Limb (tissue), 2 donors: ENCODE data around the gene TMEM81.

ENCODE experiments used
- DNase-seq, 2 donors: peaks; one replicate each; pipeline ENCODE4 v3.0.0-alpha.2; 2016; ENCODE audit errors: extremely low spot score in 2 of 2

TMEM81 gene

DNA sequence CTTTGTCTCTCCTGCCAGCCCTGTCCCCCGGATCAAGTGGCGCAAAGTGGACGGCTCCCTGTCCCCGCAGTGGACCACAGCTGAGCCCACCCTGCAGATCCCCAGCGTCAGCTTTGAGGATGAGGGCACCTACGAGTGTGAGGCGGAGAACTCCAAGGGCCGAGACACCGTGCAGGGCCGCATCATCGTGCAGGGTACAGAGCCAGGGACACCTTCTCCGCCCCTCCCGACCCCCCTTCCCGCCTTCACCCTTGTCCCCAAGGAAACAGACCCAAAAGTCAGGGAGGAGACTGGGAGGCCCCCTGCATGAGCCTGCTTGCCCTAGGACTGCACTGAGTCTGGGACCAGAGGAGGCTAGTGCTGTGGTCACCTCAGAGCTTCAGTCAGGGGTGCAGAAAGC, 23.0 kb downstream of the TMEM81 start:
- DNase-seq: no peak

DNA sequence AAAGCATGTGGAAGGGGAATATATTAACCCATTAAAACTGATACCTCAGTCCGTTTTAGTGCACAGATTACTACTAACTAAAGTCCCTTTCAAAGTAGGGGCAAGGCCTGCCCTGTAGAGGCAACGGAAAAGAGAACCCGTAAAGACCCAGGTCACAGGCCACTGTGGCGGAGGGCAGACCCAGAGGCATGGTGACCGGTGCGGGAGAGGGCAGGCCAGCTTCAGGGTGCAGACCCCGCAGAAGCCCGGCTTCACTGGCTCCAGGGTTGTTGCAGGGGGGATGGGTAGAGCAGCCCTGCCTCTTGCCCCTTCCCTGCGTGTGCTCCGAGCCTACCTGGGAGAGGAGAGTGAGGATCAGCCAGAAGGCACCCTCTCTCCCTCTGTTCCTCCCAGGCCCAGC, 23.5 kb downstream of the TMEM81 start:
- no peak for DNase-seq

DNA sequence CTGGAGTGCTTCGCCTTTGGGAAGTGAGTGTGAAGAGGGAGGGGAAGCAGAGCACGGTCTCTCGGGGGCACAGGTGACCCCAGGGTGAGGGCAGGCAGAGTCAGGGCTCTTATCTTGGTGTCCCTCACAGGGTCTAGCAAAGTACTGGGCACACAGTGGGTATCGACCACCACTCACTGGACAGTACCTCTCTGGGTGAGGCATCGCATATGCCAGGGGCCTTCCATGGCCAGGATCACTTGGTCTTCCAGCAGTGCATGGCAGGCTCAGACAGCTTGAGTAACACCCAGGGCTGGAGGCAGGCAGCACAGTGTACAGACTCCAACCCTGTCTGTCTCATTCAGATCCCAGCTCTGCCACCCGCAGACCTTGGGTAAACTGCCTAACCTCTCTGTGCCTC, 24.6 kb downstream of the TMEM81 start:
- no peak for DNase-seq

DNA sequence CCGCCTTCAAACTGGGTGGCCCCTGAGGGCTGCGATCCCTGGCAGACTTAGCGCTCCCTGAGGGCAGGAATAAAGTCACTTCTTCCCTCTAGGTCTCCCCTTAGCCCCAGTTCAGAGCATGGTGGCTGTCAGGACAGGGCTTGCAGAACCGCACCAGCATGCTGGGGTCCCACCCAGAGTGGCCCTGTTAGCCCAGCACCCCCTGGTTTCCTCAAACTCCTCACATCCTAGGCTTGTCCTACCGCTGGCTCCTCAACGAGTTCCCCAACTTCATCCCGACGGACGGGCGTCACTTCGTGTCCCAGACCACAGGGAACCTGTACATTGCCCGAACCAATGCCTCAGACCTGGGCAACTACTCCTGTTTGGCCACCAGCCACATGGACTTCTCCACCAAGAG, 25.4 kb downstream of the TMEM81 start:
- no peak for DNase-seq

DNA sequence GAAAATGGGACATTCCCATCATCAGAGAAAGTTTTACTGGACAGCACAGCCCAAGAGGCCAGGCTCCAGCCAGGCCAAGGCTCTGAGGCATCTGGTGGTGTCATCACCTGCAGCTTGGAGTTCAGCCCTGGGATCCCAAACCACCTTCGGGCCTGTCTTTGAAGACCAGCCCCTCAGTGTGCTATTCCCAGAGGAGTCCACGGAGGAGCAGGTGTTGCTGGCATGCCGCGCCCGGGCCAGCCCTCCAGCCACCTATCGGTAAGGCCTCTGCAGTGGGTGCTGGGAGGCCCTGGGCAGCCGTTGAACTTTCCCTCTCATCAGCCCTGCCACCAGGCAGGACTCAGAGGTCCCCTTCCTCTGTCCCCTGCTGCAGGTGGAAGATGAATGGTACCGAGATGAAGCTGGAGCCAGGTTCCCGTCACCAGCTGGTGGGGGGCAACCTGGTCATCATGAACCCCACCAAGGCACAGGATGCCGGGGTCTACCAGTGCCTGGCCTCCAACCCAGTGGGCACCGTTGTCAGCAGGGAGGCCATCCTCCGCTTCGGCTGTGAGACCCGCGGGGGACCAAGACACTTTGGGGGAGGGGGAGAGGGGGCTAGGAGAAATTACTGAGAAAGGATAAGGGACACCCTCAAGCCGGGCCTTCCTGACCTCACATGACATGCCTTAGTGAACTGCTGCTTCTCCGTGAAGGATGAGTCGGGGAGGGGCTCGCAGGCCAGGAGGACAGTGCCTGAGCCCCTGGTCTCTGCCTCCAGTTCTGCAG, 26.3 kb downstream of the TMEM81 start:
- no peak for DNase-seq

DNA sequence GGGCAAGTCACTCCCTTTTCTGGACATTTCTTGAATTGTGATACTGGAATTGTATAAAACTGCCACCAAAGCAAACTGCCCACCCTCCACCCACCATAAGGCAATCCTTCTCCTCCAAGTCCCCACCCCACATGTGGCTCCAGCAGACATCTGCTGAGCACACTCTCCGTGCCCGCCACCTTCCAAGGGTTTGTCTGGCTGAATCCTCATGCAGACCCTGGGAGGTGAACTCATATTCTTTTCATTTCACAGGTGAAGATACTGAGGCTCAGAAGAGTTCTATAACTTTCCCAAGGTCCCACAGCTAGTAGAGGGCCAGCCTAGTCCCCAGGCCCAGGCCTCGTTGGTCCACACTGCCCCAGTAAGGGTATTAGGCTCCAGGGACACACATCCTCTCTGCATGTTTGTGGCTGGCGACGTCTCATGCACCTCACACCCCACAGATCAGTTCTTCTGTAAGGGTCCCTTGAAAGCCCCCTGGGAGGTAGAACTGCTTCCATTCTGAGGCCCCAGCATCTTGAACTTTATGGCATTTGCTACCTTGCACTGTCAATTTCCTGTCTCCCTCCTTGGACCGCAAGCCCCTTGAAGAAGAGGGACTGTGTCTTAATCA, 27.2 kb downstream of the TMEM81 start:
- DNase-seq: no peak

DNA sequence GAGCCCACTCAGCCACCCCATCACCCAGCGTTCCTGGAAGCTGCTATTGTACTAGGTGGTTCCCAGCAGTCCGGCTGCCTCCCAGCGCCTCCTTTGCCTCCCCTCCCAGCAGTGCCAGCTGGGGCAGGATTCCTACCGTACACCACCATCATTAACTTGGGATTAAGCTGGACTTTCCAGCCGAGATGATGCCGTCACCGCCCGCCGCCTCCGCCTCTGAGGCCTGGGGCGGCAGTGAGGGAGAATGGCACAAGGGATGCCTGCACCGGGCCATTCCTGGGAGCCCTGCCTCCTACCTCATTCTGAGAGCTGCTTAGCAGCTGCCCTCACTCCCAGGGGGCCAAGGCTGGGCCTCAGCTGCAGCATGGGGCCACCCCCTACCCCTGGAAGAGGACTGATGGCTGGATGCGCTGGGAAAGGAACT, 28.1 kb downstream of the TMEM81 start:
- DNase-seq: no peak

DNA sequence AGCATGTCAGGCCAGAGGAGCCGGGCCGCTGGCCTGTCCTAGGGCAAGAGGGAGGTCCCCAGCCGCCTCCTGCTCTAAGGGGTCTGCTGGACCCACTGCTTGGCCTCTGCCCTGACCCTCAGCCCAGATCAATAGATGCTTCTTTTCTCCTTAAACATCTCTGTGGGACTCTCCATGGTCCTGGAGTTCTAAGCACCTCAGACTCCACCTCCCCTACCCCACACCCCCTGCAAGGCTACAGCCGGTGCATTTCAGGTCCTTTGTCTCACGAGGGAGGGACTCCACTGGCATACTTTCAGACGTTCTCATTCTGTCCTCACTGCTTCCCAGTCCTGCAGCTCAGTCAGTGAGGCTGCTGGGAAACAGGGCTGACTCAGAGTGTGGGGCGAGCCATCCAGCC, 30.2 kb downstream of the TMEM81 start:
- DNase-seq: no peak

DNA sequence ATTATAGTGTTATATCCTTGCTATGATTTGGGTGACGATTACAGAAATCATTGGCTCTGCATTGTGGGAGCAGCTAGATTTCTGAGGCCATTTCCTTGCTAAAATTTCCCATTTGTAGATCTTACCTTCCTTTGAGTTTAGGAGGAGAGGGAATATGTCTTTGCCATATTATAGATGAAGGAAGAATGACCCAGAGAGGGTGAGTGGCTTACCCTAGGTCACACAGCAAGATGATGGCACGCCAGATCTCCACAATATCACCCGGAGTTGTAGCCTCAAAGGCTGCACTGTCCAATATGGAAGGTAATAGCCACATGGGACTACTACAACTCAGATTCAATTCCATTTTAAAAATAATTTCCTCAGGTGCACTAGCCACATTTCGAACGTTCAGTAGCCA, 31.0 kb downstream of the TMEM81 start:
- DNase-seq: no peak

DNA sequence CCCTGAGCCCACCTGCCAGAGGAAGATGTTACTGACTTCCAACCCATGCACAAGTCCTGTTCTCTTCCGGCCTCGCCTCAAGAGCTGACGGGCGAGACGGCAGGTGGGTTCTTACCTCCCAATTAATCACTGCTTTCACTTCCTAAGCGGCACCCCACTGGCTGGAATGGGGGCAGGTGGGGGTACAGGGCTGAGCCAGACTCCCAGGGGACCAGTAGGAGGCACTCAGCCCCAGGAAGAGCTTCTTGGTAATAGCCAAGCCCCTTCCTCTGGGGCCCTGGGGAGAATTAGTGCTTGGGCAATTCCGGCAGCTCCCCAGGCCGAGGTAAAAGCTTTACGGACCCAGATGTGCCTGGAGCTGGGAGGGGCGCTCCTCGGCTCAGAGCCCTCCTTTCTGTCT, 31.6 kb downstream of the TMEM81 start:
- no peak for DNase-seq

DNA sequence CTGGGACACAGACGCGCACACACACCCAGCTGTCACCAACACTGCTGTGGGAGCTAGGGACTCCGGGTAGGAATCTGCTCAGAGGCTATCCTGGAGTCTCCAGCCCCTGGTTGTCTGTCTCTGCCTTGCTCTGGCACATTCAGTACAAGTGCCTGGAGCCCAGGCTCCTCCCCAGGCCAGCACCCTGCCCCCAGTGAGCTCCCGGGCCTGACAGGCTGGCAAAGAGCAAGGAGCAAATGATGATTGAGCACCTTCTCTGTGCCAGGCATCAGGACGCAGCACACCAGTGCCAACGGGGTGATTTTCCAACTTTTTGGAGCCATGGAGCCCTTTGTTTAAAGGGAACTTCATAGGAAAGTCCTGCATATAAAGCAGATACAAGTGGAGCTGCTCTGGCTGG, 34.8 kb downstream of the TMEM81 start:
- DNase-seq: no peak

DNA sequence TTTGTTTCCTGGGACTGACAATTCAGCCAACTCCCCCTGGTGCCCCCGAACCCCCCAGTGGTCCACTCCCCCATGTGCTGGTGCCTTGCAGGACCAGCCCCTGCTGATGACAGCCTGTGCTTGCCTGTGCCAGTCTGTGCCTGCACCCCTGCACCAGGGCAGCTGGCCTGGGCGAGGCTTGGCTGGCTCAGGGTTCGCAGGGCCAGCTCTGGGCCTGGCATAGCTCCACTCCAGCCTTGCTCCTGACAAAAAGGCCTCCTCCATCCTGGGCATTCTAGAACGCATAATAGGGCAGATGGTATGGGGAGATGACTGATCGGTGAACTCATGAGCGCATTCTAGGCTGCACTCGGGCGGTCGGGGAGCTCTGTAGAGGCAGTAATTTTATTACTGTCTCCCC, 35.9 kb downstream of the TMEM81 start:
- no peak for DNase-seq

DNA sequence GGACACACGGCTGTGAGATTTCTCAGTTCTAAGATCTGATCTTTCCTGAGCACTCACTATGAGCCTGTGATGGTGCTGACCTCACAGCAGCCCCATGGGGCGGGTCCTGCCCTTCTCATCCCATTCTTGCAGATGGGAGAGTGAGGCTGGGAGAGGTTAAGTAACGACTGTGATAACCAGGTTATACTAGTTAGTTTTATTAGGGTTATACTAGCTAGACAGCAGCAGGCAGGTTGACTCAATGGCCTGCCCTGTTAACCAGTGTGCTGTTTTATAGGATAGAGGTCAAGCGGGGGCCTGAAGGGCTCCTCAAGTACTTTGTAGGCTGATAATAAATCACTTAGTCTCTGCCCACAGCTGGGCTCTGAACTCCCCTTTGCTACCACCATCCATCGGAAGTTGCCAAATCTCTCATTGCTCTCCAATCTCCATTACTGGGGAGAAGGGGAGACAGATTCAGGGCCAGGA, 36.5 kb downstream of the TMEM81 start:
- DNase-seq: no peak

DNA sequence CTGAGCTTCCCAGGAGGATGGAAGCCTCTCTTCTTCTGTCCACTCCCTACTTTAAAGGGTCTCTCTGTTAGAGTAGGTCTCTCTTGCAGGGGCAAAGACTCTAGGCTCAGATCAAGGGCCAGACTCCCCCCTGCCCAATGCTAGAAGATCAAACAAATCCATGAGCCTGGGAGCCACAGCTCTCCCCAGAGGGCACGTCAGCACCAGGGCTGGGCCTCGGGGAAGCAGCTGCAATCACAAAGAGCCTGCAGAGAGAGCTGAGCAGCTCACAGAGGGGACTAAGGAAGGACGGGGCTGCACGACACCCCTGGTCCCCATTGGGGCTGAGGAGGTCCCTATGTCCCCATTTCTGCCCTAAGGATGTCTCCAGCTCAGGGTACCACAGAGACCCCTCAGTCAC, 37.4 kb downstream of the TMEM81 start:
- DNase-seq: no peak

DNA sequence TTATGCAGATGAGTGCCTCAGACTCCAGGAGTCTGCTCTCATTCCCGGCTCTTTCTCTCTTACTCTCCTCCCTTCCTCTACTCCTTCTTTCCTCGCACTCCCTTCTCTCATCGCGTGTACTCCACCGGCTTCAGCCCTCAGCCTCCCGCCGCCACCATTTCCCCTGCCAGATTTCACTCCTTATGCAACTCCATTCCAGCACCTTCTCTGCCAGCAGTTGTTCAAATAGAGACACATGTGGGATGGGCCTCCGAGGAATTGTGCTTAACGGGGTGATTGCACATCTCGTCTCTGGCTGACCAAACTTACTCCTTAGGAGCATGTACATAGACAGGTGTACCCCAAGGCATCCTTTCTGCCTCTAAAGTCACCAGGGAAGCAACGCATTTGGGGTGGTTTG, 39.1 kb downstream of the TMEM81 start:
- DNase-seq: no peak

DNA sequence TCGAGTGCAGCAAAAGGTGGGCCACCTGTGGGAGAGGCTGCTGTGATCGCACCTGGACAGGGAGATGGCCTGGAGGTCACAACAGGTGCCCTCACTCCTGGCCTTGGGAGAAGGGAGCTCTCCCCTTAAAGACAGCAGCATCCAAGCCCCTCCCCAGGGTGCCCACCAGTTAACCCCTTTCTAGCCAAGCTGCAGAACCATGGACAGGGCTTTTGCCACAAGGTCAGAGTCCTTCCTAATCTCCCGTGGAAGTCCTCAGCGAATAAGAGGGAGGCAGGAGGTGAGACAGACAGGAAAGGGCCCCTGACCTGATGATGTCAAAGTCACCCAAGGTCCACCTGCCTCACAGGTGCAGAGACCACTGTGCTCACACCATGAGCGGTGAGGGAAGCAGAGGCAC, 39.5 kb downstream of the TMEM81 start:
- no peak for DNase-seq

DNA sequence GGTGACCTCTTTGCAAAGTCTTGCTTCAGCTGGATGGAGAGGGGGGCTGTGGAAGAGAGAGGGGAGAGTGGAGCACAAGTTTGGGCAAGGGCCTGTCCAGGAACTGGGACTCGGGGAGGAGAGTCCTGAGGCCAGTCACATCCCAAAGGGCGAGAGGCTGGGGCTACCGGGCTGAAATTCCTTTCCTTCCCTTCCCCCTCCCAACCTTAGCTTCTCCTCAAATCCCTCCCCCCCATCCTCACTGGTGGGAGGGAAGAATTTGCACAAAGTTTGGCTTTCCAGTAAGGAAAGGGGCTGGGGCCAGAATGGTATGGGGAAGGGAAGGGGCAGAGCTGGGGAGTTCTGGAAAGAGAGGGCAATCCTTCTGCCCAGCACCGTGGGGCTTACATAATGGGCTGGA, 40.4 kb downstream of the TMEM81 start:
- DNase-seq: no peak

DNA sequence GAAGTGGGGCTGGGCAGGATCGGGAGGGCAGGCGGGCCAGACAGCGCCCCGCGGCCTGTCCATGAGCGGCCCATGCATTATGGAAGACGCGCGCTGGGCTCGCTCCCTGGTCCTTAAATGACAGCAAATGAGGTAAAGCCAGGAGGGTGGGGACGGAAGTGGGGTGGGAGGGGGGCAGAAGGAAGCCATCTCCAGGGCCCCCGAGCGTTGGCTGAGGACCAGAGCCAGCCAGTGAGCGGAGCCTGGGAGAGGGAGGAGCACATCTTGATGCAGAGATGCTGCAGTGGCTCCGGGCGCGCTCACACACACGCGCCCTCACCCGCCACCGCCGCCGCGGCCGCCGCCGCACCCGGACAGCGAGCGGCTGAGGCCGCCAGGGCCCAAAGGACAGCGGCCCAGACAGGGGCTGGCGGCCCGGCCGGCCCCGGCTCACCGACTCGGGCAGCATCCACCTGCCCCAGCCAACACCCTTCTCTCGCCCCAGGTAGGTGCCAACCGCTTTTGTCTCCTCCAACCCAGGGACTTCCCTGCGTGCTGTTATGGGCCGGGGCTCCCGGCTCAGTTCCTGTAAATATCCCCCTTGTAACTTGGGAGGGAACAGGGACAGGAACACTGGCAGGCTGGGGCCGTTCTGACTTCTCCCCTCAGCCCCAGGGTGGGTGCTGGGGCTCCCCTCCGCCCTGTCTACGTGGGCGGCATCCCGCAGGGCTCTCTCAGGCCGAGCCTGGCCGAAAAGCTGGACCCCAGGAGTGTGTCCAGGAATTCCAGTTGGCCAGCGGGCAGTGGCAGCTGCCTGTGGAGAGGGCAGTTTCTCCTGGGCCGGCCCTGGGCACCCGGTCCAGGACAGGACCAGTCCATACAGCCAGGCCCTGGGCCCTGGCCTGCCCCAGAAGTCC, 41.1 kb downstream of the TMEM81 start, which contains the start of gene CNTN2:
CNTN2 (plus strand) TSS at position 302 of the 896 bp plus-strand sequence. CDS start 9,974 bp downstream, outside the sequence.
- peak in 1 of 2 donors; percentile 73 for DNase-seq

DNA sequence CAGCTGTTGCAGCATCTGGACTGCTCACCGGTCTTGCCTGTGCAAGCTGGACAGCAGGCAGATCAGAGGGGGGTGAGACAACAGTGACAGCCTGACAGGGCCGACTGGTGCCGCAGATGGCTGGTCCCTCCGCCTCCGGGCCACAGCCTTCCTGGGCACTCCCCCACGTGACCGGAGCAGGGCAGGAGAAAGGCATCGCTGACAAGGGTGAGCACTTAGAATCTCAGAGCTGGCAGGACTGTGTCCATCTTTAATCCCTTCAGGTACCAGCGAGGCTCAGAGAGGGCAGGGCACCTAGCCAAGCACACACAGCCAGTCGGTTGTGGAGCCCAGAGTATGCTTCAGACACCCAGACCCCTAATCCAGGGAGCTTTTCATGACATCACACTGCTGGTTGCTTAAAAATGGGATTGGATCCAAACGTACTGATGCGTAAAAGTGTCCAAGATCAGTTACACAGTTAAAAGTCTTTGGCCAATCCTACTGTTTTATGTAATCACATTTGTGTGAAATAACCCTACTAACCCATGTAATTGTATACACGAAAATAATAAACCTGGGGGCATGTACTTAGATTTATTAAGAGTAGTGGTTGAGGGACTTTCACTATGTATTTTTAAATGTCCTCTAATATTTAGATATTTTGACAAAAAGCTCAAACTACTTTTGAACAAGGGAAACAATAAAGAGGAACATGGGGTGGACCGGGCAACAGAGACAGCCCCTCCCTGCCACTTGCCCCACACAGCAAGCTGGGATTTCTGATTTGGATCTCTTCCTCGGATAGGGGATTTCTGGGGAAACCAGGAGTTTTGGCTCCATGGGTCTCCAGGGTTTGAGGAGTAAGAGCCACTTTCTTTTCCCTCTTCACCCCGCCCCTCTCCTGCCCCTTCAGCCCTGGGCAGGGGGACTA, 42.0 kb downstream of the TMEM81 start:
- DNase-seq: no peak

DNA sequence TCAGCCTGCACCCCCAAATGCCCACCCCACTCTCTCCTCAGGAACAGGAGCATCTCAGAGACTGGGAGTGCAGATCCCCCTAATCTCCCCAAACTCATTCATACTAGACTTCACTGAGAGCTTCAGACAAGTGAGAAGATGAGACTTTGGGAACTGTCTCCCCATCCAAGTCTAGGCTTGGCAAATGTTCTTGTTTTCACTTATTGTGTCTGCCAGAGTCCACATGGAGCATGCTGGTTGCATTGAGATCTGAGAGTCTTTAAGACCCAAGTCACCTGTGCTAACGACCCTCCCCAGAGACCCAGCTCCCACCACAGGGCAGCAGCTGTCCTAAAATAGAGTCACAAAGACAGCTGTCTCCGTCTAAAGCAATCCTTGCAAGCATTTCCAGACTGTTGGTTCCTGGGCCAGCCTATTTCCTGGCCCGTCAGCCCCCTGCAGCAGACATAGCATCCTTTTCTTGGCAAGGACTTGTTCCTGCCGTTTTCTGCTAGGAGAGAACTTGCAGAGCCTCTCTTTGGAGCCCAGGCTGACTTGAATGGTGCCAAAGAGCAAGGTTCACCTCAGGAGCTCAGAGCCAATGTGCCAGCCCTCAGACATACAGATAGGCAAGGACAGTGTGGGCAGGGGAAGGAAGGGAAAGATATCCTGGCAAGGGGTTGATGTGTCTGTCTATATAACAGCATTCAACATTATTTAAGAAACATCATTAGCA, 43.1 kb downstream of the TMEM81 start:
- DNase-seq: no peak
